ENCODE measurements around the gene IRF2BP2. TPM values are rescaled to one million over a fixed set of nuclear protein-coding genes. Genes with fewer than 3 reads are reported as not detected.

The IRF2BP2 gene
- total and polyA plus RNA-seq, 2 of the 13 experiments (the other 11 are each of a cell fraction or from before 2014, with no cell fraction given): 140 to 147 TPM

DNA sequence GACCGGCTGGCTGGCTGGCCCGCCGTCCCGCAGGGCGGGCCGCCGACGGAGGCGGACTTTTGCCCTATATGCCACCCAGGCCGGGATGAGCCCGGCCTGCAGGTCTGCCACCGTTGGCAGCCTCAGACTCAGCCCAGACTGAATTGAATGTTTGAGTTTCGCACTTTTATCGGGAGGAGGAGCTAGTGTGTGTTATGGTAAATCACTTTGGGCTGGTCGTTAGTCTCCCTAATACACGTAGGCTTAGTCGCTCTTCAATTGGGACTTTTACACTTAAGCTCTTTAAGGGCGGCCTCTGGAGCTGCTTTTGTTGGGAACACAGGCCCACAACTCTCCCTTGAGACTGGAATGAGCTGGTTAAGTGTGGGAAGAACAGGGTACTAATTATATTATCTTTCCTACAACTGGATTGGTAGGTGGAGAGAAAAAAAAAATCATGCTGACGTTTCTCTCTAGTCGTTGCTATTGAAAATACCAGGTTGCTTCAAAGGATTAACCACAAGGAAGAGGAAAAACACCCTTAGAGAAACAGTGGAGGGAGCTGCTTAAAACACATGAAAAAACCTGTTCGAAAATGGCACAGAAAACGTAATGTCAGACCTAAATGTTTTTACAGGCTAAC lies 1.4 kb upstream of the IRF2BP2 start (continued):
- TF ChIP-seq, protein P1, sequence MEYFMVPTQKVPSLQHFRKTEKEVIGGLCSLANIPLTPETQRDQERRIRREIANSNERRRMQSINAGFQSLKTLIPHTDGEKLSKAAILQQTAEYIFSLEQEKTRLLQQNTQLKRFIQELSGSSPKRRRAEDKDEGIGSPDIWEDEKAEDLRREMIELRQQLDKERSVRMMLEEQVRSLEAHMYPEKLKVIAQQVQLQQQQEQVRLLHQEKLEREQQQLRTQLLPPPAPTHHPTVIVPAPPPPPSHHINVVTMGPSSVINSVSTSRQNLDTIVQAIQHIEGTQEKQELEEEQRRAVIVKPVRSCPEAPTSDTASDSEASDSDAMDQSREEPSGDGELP (IDR thresholded peaks at IDR 0.05; ENCODE audit: borderline replicate concordance, low read depth): no peak
- TF ChIP-seq, protein P2, sequence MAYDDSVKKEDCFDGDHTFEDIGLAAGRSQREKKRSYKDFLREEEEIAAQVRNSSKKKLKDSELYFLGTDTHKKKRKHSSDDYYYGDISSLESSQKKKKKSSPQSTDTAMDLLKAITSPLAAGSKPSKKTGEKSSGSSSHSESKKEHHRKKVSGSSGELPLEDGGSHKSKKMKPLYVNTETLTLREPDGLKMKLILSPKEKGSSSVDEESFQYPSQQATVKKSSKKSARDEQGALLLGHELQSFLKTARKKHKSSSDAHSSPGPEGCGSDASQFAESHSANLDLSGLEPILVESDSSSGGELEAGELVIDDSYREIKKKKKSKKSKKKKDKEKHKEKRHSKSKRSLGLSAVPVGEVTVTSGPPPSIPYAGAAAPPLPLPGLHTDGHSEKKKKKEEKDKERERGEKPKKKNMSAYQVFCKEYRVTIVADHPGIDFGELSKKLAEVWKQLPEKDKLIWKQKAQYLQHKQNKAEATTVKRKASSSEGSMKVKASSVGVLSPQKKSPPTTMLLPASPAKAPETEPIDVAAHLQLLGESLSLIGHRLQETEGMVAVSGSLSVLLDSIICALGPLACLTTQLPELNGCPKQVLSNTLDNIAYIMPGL (CRISPR knock-in tag; IDR thresholded peaks at IDR 0.05; ENCODE audit: borderline replicate concordance in 1 of 2, low read depth in 1 of 2): no peak; a peak in 1 of 4 replicates
- TF ChIP-seq ZNF878 (CRISPR knock-in tag; IDR thresholded peaks at IDR 0.05) (no peak), KDM5A (IDR thresholded peaks at IDR 0.05; ENCODE audit: borderline replicate concordance, low read length) (0 out of 2 replicates have a peak, but pooled peaks have one; percentile 5), GTF2F1 (IDR thresholded peaks at IDR 0.05; ENCODE audit: low read length) (no peak), ZBTB7B (CRISPR knock-in tag; IDR thresholded peaks at IDR 0.05) (0 out of 2 replicates have a peak, but pooled peaks have one; percentile 16), ZNF563 (CRISPR knock-in tag; IDR thresholded peaks at IDR 0.05) (no peak), RNF2 (conservative IDR thresholded peaks at IDR 0.05; ENCODE audit: low read depth) (no peak), CBFB (CRISPR knock-in tag; IDR thresholded peaks at IDR 0.05) (no peak), SALL1 (CRISPR knock-in tag; IDR thresholded peaks at IDR 0.05) (no peak), ELF3 (CRISPR knock-in tag; IDR thresholded peaks at IDR 0.05) (no peak; the same call in 1 of the 2 replicates), ZNF260 (CRISPR knock-in tag; IDR thresholded peaks at IDR 0.05; ENCODE audit: borderline replicate concordance, low read depth) (no peak), TBX2 (CRISPR knock-in tag; IDR thresholded peaks at IDR 0.05; ENCODE audit: borderline replicate concordance) (peak; percentile 76), SP5 (CRISPR knock-in tag; IDR thresholded peaks at IDR 0.05; ENCODE audit: borderline replicate concordance, low read depth) (no peak), HNRNPH1 (optimal IDR thresholded peaks at IDR 0.05; ENCODE audit: low read depth, low read length) (no peak), ZBTB20 (CRISPR knock-in tag; IDR thresholded peaks at IDR 0.05; ENCODE audit: borderline replicate concordance, low read depth) (peak; percentile 15; the same call in 1 of the 2 replicates), ZNF264 (CRISPR knock-in tag; IDR thresholded peaks at IDR 0.05) (peak; percentile 45; the same call in 1 of the 2 replicates)
- TF ChIP-seq, protein P3, sequence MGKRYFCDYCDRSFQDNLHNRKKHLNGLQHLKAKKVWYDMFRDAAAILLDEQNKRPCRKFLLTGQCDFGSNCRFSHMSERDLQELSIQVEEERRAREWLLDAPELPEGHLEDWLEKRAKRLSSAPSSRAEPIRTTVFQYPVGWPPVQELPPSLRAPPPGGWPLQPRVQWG (CRISPR knock-in tag; IDR thresholded peaks at IDR 0.05; ENCODE audit: borderline replicate concordance, low read depth): no peak
- TF ChIP-seq, protein P4, sequence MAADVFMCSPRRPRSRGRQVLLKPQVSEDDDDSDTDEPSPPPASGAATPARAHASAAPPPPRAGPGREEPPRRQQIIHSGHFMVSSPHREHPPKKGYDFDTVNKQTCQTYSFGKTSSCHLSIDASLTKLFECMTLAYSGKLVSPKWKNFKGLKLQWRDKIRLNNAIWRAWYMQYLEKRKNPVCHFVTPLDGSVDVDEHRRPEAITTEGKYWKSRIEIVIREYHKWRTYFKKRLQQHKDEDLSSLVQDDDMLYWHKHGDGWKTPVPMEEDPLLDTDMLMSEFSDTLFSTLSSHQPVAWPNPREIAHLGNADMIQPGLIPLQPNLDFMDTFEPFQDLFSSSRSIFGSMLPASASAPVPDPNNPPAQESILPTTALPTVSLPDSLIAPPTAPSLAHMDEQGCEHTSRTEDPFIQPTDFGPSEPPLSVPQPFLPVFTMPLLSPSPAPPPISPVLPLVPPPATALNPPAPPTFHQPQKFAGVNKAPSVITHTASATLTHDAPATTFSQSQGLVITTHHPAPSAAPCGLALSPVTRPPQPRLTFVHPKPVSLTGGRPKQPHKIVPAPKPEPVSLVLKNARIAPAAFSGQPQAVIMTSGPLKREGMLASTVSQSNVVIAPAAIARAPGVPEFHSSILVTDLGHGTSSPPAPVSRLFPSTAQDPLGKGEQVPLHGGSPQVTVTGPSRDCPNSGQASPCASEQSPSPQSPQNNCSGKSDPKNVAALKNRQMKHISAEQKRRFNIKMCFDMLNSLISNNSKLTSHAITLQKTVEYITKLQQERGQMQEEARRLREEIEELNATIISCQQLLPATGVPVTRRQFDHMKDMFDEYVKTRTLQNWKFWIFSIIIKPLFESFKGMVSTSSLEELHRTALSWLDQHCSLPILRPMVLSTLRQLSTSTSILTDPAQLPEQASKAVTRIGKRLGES (CRISPR knock-in tag; IDR thresholded peaks at IDR 0.05; ENCODE audit: borderline replicate concordance): no peak
- TF ChIP-seq, protein P5, sequence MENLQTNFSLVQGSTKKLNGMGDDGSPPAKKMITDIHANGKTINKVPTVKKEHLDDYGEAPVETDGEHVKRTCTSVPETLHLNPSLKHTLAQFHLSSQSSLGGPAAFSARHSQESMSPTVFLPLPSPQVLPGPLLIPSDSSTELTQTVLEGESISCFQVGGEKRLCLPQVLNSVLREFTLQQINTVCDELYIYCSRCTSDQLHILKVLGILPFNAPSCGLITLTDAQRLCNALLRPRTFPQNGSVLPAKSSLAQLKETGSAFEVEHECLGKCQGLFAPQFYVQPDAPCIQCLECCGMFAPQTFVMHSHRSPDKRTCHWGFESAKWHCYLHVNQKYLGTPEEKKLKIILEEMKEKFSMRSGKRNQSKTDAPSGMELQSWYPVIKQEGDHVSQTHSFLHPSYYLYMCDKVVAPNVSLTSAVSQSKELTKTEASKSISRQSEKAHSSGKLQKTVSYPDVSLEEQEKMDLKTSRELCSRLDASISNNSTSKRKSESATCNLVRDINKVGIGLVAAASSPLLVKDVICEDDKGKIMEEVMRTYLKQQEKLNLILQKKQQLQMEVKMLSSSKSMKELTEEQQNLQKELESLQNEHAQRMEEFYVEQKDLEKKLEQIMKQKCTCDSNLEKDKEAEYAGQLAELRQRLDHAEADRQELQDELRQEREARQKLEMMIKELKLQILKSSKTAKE (CRISPR knock-in tag; IDR thresholded peaks at IDR 0.05; ENCODE audit: borderline replicate concordance): no peak; the same call in 1 of the 2 replicates
- TF ChIP-seq, protein P6, sequence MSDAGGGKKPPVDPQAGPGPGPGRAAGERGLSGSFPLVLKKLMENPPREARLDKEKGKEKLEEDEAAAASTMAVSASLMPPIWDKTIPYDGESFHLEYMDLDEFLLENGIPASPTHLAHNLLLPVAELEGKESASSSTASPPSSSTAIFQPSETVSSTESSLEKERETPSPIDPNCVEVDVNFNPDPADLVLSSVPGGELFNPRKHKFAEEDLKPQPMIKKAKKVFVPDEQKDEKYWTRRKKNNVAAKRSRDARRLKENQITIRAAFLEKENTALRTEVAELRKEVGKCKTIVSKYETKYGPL (CRISPR knock-in tag; IDR thresholded peaks at IDR 0.05): no peak

All from HepG2 (cell line).